ENCODE results near the gene CSRP3.

Gene CSRP3

DNA sequence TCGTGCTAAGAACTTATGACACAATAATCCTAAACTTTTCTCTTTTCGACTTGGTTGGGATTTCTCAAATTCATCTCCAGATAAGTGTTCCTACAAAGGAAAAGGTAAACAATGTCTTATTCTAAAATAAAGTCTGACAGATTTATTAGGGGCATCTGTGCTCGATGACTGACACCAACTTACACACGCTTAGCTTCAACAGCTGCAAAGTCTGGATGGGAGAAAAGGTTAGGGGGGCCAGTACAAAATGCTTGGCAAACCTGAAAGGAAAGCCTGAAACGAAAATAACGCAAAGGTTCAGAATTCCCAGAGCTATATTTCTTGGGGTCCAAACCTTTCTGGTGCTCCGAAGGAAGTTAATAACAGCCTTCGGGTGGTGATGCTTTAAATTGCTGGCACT, 35.6 kb upstream of the CSRP3 start:
- DNase-seq (ENCODE audit: low spot score) (no peak), ATAC-seq (ENCODE audit: low read depth) (no peak)
- TF ChIP-seq, protein P1, sequence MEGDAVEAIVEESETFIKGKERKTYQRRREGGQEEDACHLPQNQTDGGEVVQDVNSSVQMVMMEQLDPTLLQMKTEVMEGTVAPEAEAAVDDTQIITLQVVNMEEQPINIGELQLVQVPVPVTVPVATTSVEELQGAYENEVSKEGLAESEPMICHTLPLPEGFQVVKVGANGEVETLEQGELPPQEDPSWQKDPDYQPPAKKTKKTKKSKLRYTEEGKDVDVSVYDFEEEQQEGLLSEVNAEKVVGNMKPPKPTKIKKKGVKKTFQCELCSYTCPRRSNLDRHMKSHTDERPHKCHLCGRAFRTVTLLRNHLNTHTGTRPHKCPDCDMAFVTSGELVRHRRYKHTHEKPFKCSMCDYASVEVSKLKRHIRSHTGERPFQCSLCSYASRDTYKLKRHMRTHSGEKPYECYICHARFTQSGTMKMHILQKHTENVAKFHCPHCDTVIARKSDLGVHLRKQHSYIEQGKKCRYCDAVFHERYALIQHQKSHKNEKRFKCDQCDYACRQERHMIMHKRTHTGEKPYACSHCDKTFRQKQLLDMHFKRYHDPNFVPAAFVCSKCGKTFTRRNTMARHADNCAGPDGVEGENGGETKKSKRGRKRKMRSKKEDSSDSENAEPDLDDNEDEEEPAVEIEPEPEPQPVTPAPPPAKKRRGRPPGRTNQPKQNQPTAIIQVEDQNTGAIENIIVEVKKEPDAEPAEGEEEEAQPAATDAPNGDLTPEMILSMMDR (IDR thresholded peaks at IDR 0.05; ENCODE audit: poor library complexity, severe bottlenecking) = no peak
- peaks cover 29% of the 10 kb centered on the region for H3K36me3 ChIP-seq (ENCODE audit: low read depth)
- H3K9me3 ChIP-seq (ENCODE audit: severe bottlenecking) = no peaks in the 10 kb centered on the region
- H3K27ac ChIP-seq (ENCODE audit: poor library complexity, severe bottlenecking) = no peak overlapping the region
- H3K27me3 ChIP-seq (ENCODE audit: insufficient read depth, poor library complexity, severe bottlenecking) = no peaks in the 10 kb centered on the region
- no peak overlapping the region for H3K4me3 ChIP-seq (ENCODE audit: severe bottlenecking)
- peaks cover 15% of the 10 kb centered on the region for H3K4me1 ChIP-seq (ENCODE audit: insufficient read depth, poor library complexity, severe bottlenecking)

DNA sequence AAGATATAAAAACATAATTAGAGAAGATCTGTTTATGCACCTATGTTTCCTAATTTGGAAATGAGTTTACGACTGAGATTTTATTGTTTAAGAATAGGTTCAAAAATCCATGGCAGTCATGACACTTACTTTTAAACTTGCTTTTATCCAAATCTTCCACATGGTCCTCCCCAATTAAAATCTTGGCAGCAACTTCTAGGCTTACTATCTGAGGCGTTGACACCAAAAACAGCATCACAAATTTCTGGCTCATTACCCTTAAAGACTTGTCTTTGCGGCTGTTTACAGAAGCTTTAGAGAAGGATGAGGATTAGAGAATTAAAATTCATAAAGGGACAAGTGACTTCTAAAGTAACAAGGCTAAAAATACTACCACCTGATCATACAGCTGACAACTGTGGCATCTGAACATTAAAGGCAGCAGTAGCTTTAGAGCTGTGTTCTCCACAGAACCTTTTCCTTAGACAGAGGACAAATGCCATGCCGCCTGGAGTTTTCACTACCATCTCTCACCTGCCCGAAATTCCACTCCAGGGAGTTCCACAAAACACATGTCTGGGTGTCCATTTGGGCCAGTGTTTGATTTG, 32.5 kb upstream of the CSRP3 start:
- no peak for ATAC-seq (ENCODE audit: low read depth)

DNA sequence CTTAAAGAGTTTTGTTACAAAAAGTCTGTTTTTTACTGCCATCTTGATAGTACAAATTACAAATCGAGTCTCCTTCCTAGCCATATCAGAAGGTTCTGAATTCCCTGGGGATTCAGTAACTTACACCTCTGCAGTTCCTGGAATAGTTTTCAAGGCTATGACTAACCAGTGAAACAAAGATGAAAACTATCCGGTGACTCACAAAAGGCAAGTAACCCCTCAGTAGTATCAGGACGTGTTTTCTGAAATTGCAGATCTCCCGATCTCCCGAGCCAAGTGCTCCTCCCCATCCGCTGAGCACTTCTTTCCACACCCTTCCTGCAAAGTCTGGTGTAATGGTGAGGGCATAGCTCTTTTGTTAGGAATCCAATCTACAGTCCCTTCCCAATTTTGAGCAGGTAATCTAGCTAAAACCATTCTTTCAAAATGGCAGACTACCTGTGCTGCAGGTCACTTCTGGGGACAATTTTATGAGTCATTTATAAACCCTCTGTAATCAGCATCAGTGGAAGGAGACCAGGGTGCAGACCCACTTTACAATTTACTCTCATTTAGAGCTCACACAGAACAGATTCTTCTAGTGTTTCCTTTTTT, 31.2 kb upstream of the CSRP3 start:
- H3K9me3 ChIP-seq (ENCODE audit: severe bottlenecking) = no peaks in the 10 kb centered on the region

More for the DNA sequence above, 32.5 kb upstream of the CSRP3 start:
- H3K27me3 ChIP-seq (ENCODE audit: insufficient read depth, poor library complexity, severe bottlenecking) = no peaks in the 10 kb centered on the region
- H3K9me3 ChIP-seq (ENCODE audit: severe bottlenecking) = no peaks in the 10 kb centered on the region
- H3K27ac ChIP-seq (ENCODE audit: poor library complexity, severe bottlenecking) = no peak overlapping the region
- peaks cover 56% of the 10 kb centered on the region for H3K36me3 ChIP-seq (ENCODE audit: low read depth)
- TF ChIP-seq, protein P1 (IDR thresholded peaks at IDR 0.05; ENCODE audit: poor library complexity, severe bottlenecking) = no peak
- no peak overlapping the region for H3K4me3 ChIP-seq (ENCODE audit: severe bottlenecking)
- no peak for DNase-seq (ENCODE audit: low spot score)
- peaks cover 19% of the 10 kb centered on the region for H3K4me1 ChIP-seq (ENCODE audit: insufficient read depth, poor library complexity, severe bottlenecking)

DNA sequence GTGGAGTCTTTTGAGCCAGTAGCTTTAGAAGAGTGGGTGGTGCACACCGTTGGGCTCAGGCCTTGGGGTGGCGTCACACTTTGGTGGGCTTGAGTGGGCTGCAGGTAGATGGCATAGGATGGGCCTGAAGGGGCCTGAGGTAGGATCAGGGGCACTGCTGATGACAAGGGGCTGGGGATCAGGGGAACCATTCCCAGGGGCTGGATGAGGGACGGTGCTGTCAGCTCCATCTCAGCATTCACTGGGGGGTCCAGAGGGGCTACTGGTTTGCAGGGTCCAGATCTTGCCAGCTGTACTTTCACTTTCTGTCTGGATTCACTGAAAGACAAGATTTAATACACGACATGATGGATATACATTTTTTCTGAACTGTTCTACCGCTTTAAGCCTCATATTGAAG, 27.9 kb upstream of the CSRP3 start:
- peak overlapping the region; percentile 30 for H3K27ac ChIP-seq (ENCODE audit: poor library complexity, severe bottlenecking)

More for the DNA sequence above, 31.2 kb upstream of the CSRP3 start:
- DNase-seq (ENCODE audit: low spot score) (no peak), ATAC-seq (ENCODE audit: low read depth) (peak; percentile 98)
- TF ChIP-seq, protein P1 (IDR thresholded peaks at IDR 0.05; ENCODE audit: poor library complexity, severe bottlenecking) = no peak
- H3K27me3 ChIP-seq (ENCODE audit: insufficient read depth, poor library complexity, severe bottlenecking) = no peaks in the 10 kb centered on the region
- no peak overlapping the region for H3K4me3 ChIP-seq (ENCODE audit: severe bottlenecking)
- H3K36me3 ChIP-seq (ENCODE audit: low read depth) = peaks cover 55% of the 10 kb centered on the region
- H3K4me1 ChIP-seq (ENCODE audit: insufficient read depth, poor library complexity, severe bottlenecking) = peaks cover 21% of the 10 kb centered on the region
- peak overlapping the region; percentile 66 for H3K27ac ChIP-seq (ENCODE audit: poor library complexity, severe bottlenecking)

More for the DNA sequence above, 27.9 kb upstream of the CSRP3 start:
- Histone ChIP-seq H3K9me3 (ENCODE audit: severe bottlenecking) (no peaks in the 10 kb centered on the region), H3K27me3 (ENCODE audit: insufficient read depth, poor library complexity, severe bottlenecking) (no peaks in the 10 kb centered on the region), H3K4me1 (ENCODE audit: insufficient read depth, poor library complexity, severe bottlenecking) (peaks cover 21% of the 10 kb centered on the region), H3K36me3 (ENCODE audit: low read depth) (peaks cover 47% of the 10 kb centered on the region), H3K4me3 (ENCODE audit: severe bottlenecking) (no peak overlapping the region)
- TF ChIP-seq, protein P1 (IDR thresholded peaks at IDR 0.05; ENCODE audit: poor library complexity, severe bottlenecking) = no peak
- DNase-seq (ENCODE audit: low spot score) = no peak
- ATAC-seq (ENCODE audit: low read depth) = no peak
